ENCODE measurements around the gene FGD5.

Gene FGD5

GRCh38 chr3:14810070-14810791, 8.5 kb upstream of the FGD5 start:
- no peaks in the 10 kb centered on the region for H3K79me1 ChIP-seq (ENCODE audit: low read depth, low read length)
- WGBS, 2 donors (ENCODE audit: extremely low coverage in 2 of 2, insufficient read length in 2 of 2, insufficient replicate concordance in 1 of 2): no CpG with 5 or more reads among the region's 85 CpGs
- no peak overlapping the region for H2BK120ac ChIP-seq (ENCODE audit: low read depth, low read length)
- H3K36me3 ChIP-seq (replicated peaks in 1 of 2; ENCODE audit: control insufficient read depth in 2 of 2, insufficient read depth in 2 of 2, low read length in 2 of 2): no peaks in the 10 kb centered on the region
- peaks cover 16 to 84% (median 40%) of the 10 kb centered on the region in 3 experiments for H3K27me3 ChIP-seq (ENCODE audit: control insufficient read depth in 3 of 3, insufficient read depth in 3 of 3, low read depth in 1 of 3, low read length in 3 of 3)
- H4K91ac ChIP-seq (ENCODE audit: low read depth, low read length, poor library complexity): no peak overlapping the region
- no peak overlapping the region for H3K27ac ChIP-seq (replicated peaks; ENCODE audit: low read length)
- no peak overlapping the region for H2AFZ ChIP-seq (ENCODE audit: low read length)
- H4K8ac ChIP-seq (ENCODE audit: low read depth, low read length): no peak overlapping the region
- no peak overlapping the region for H3K14ac ChIP-seq (ENCODE audit: low read length)
- H3K9ac ChIP-seq (ENCODE audit: low read depth, low read length, poor library complexity): peak overlapping the region; percentile 25
- H3K4me3 ChIP-seq (ENCODE audit: low read length in 2 of 2): peak overlapping the region in 1 of 2 donors; percentile 73
- H3K9me3 ChIP-seq (replicated peaks in 1 of 2; ENCODE audit: control insufficient read depth in 2 of 2, insufficient read depth in 1 of 2, low read depth in 1 of 2, low read length in 2 of 2): no peaks in the 10 kb centered on the region
- no peak overlapping the region for H2BK15ac ChIP-seq (ENCODE audit: low read length)
- H3K4ac ChIP-seq (ENCODE audit: low read length): no peak overlapping the region
- no peak for DNase-seq (ENCODE audit: low spot score)
- no peak overlapping the region for H2BK12ac ChIP-seq (ENCODE audit: low read length)
- peak overlapping the region; percentile 23 for H3K18ac ChIP-seq (ENCODE audit: low read length)
- H2BK5ac ChIP-seq (ENCODE audit: low read length): no peak overlapping the region
- H2AK5ac ChIP-seq (ENCODE audit: low read depth, low read length): no peak overlapping the region
- H3K4me1 ChIP-seq (ENCODE audit: control insufficient read depth in 2 of 2, insufficient read depth in 1 of 2, low read depth in 1 of 2, low read length in 2 of 2): peaks cover 0 to 4% of the 10 kb centered on the region in 2 donors
- no peak overlapping the region for H3K23ac ChIP-seq (ENCODE audit: low read depth, low read length, poor library complexity)
- H3K4me2 ChIP-seq (ENCODE audit: insufficient read depth, low read length, poor library complexity, severe bottlenecking): peak overlapping the region; percentile 69

GRCh38 chr3:14810801-14811661, 7.7 kb upstream of the FGD5 start:
- H3K4me2 ChIP-seq (ENCODE audit: insufficient read depth, low read length, poor library complexity, severe bottlenecking): peak overlapping the region; percentile 66
- no peak for DNase-seq (ENCODE audit: low spot score)

GRCh38 chr3:14811684-14812083, 7.1 kb upstream of the FGD5 start:
- Histone ChIP-seq H2AK5ac (ENCODE audit: low read depth, low read length) (no peak overlapping the region), H2AFZ (ENCODE audit: low read length) (no peak overlapping the region), H2BK5ac (ENCODE audit: low read length) (no peak overlapping the region), H3K18ac (ENCODE audit: low read length) (no peak overlapping the region), H4K91ac (ENCODE audit: low read depth, low read length, poor library complexity) (no peak overlapping the region), H3K4me2 (ENCODE audit: insufficient read depth, low read length, poor library complexity, severe bottlenecking) (peak overlapping the region; percentile 66), H3K4me3 (ENCODE audit: low read length in 2 of 2) (no peak overlapping the region), H3K27ac (replicated peaks; ENCODE audit: low read length) (no peak overlapping the region), H3K4me1 (ENCODE audit: control insufficient read depth in 2 of 2, insufficient read depth in 1 of 2, low read depth in 1 of 2, low read length in 2 of 2) (peaks cover 0 to 4% of the 10 kb centered on the region in 2 donors), H4K8ac (ENCODE audit: low read depth, low read length) (no peak overlapping the region), H2BK15ac (ENCODE audit: low read length) (no peak overlapping the region), H3K27me3 (ENCODE audit: control insufficient read depth in 3 of 3, insufficient read depth in 3 of 3, low read depth in 1 of 3, low read length in 3 of 3) (peaks cover 16 to 84% (median 40%) of the 10 kb centered on the region in 3 experiments), H3K9me3 (replicated peaks in 1 of 2; ENCODE audit: control insufficient read depth in 2 of 2, insufficient read depth in 1 of 2, low read depth in 1 of 2, low read length in 2 of 2) (no peaks in the 10 kb centered on the region), H2BK12ac (ENCODE audit: low read length) (no peak overlapping the region), H3K36me3 (replicated peaks in 1 of 2; ENCODE audit: control insufficient read depth in 2 of 2, insufficient read depth in 2 of 2, low read length in 2 of 2) (no peaks in the 10 kb centered on the region), H3K23ac (ENCODE audit: low read depth, low read length, poor library complexity) (no peak overlapping the region), H3K14ac (ENCODE audit: low read length) (no peak overlapping the region), H3K4ac (ENCODE audit: low read length) (no peak overlapping the region), H2BK120ac (ENCODE audit: low read depth, low read length) (no peak overlapping the region), H3K9ac (ENCODE audit: low read depth, low read length, poor library complexity) (no peak overlapping the region), H3K79me1 (ENCODE audit: low read depth, low read length) (no peaks in the 10 kb centered on the region)
- DNase-seq (ENCODE audit: low spot score): no peak
- WGBS, 2 donors (ENCODE audit: extremely low coverage in 2 of 2, insufficient read length in 2 of 2, insufficient replicate concordance in 1 of 2): no CpG with 5 or more reads among the region's 7 CpGs

More at GRCh38 chr3:14810801-14811661, 7.7 kb upstream of the FGD5 start:
- Histone ChIP-seq H3K18ac (ENCODE audit: low read length) (peak overlapping the region; percentile 13), H3K14ac (ENCODE audit: low read length) (no peak overlapping the region), H3K4me1 (ENCODE audit: control insufficient read depth in 2 of 2, insufficient read depth in 1 of 2, low read depth in 1 of 2, low read length in 2 of 2) (peaks cover 0 to 4% of the 10 kb centered on the region in 2 donors), H2BK15ac (ENCODE audit: low read length) (no peak overlapping the region), H3K9me3 (replicated peaks in 1 of 2; ENCODE audit: control insufficient read depth in 2 of 2, insufficient read depth in 1 of 2, low read depth in 1 of 2, low read length in 2 of 2) (no peaks in the 10 kb centered on the region), H3K23ac (ENCODE audit: low read depth, low read length, poor library complexity) (no peak overlapping the region), H3K4ac (ENCODE audit: low read length) (no peak overlapping the region), H3K4me3 (ENCODE audit: low read length in 2 of 2) (peak overlapping the region in 1 of 2 donors; percentile 71), H2BK5ac (ENCODE audit: low read length) (no peak overlapping the region), H2BK12ac (ENCODE audit: low read length) (no peak overlapping the region), H4K91ac (ENCODE audit: low read depth, low read length, poor library complexity) (no peak overlapping the region), H3K79me1 (ENCODE audit: low read depth, low read length) (no peaks in the 10 kb centered on the region), H3K36me3 (replicated peaks in 1 of 2; ENCODE audit: control insufficient read depth in 2 of 2, insufficient read depth in 2 of 2, low read length in 2 of 2) (no peaks in the 10 kb centered on the region), H3K9ac (ENCODE audit: low read depth, low read length, poor library complexity) (peak overlapping the region; percentile 61), H3K27me3 (ENCODE audit: control insufficient read depth in 3 of 3, insufficient read depth in 3 of 3, low read depth in 1 of 3, low read length in 3 of 3) (peaks cover 16 to 90% (median 40%) of the 10 kb centered on the region in 3 experiments), H3K27ac (replicated peaks; ENCODE audit: low read length) (no peak overlapping the region), H2AFZ (ENCODE audit: low read length) (peak overlapping the region; percentile 59), H2AK5ac (ENCODE audit: low read depth, low read length) (no peak overlapping the region), H4K8ac (ENCODE audit: low read depth, low read length) (no peak overlapping the region), H2BK120ac (ENCODE audit: low read depth, low read length) (no peak overlapping the region)
- no CpG with 5 or more reads among the region's 78 CpGs for WGBS, 2 donors (ENCODE audit: extremely low coverage in 2 of 2, insufficient read length in 2 of 2, insufficient replicate concordance in 1 of 2)

Data from neuronal stem cell (in vitro differentiated cells).